Tongue (tissue), 2 donors: Measurements from ENCODE around the gene CAPN7. TPM values are rescaled to one million over a fixed set of nuclear protein-coding genes. Genes with fewer than 3 reads are reported as not detected.

Source experiments
- DNase-seq: peaks from one replicate; pipeline ENCODE4 v3.0.0-alpha.2; 2015
- total RNA-seq: library from RNA; depleted of rRNA; stranded (reverse); fragments of >200 nt; gene quantifications from one replicate; pipeline ENCODE4 v1.2.3, GENCODE V29; 2014

Gene CAPN7
- total RNA-seq, 1 donor from 2014 or later = 54.7 TPM

GRCh38 chr3:15276028-15276724, 70.1 kb downstream of the CAPN7 start:
- no peak for DNase-seq

DNA sequence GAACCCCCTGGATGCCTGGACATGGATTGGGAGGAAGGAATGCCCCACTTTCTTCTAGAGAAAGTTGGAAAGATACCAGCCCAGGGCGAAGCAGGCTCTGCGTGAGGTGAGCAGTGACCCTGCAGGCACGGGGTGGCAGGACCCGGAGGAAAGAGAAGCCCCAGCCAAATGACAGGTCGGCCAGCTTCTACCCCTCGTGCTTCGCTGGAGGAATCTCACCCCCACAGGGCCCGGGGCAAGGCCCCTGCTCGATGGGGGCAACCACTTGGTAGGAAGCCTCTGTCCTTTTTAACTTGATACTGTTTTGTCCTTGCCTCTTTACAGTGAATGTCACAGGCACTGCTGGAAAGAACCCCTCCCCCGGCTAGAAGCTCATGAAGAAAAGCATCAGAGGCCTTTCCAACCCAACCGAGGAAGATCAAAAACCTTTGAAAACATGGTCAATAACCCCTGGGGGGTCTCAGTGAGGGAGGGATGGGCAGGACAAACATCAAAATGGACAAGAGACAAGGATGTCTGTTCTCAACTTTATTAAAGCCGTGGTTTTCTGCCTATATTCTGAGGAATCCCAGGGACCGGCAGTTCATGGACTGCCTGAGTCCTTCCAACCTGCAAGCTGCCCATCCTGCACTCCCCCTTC, 71.9 kb downstream of the CAPN7 start:
- no peak for DNase-seq

- no peak for DNase-seq
Observed at GRCh38 chr3:15279205-15279604, 73.2 kb downstream of the CAPN7 start.

DNA sequence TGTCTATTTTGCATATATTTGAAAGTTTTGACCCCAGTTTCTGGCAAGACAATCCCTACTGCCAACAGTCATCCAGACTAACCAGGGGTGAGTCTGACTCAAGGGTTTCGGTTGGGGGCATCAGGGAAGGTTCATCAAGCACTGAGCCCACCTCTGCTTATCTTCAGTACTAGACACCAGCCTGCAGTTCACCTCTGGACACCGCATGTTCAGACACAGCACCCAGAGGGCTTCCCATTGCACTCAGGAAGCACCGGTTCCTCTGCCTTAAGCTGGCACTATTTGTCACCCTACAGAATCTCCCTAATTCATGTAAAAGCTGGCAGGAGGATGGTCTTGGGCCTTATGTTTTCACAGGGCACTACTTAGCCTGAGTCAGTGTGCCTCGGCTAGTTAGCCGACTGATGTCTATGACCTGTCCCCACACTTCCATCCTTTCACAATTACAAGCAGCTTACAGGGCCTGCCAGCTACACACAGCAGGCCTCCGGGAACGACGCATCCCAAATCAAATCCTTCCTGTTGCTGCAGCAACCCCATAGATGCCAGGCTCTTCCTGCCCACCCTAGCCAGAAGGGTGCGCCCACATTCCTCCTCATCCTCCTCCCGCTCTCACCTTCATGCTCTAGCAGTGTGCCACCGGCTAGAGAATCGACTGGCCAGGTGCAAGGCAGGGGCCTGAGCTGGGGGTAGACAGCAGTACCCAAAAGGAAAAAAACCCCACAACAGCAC, 73.8 kb downstream of the CAPN7 start:
- no peak for DNase-seq

DNA sequence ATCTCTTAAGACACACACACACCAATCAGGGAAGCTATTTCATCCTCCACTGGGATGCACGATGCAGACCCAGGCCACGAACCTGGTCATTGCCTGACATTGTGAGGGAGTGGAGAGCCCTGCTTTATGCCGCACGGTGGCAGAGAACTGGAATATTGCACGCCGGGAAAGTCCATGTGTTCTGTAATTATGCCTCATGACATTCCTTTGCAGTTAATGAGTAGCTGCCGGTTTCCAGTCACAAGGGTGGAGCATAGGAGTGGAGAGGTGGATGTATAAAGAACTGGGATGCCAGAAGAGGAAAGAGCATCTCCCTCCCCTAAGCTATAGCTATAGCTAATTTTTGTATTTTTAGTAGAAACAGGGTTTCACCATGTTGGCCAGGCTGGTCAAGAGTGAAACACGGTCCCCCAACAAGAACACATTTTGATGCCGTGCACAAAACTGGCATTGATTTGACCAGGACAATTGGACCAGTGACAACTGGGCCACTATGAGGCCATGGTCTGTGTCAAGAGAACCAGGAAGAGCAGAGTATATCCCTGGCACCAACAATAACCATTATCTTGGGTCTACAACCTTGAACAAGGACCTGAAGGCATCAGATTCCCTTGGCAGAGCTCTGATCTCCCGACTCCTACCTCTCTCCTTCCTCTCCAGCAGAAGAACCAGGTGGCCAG, 74.9 kb downstream of the CAPN7 start:
- no peak for DNase-seq

DNA sequence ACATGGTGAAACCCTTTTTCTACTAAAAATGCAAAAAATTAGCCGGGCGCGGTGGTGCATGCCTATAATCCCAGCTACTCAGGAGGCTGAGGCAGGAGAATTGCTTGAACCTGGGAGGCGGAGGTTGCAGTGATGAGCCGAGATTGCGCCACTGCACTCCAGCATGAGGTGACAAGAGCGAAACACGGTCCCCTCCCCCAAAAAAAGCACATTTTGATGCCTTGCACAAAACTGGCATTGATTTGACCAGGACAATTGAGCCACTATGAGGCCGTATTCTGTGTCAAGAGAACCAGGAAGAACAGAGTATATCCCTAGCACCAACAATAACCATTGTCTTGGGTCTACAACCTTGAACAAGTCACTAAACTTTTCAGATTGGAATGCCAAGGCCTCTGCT, 75.8 kb downstream of the CAPN7 start:
- no peak for DNase-seq

- DNase-seq = no peak
Observed at GRCh38 chr3:15283702-15284101, 77.7 kb downstream of the CAPN7 start.

- DNase-seq = peak; percentile 64
Observed at GRCh38 chr3:15284121-15284889, 78.3 kb downstream of the CAPN7 start.

- DNase-seq = no peak
Observed at GRCh38 chr3:15286022-15286421, 80.0 kb downstream of the CAPN7 start.

DNA sequence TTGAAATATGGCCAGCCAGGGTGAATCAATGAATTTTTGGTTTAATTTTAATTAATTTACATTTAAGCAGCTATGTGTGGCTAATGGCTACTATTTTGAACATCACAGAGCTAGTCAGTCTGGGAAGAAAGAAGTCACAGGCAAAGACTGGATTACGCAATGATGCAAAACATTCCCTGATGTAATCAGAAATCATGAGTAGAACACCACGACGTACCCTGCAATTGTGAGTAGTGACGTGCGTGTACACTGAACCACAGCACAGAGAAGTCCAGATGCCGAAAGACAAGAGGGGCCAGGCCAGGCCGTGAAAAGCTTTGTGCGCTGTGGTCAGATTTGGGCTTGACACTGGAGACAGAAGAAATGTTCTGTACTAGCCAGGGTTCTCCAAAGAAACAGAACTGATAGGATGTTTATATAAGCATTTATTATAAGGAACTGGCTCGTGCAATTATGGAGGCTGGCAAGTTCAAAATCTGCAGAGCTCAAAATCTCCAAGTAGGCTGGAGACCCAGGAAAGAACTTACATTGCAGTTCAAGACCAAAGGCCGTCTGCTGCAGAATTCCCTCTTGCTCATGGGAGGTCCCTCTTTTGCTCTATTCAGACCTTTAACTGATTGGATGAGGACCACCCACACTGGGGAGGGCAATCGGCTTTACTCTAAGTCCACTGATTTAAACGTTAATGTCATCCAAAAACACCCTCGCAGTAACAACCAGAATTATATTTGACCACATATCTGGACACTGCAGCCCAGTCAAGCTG, 81.7 kb downstream of the CAPN7 start:
- DNase-seq = no peak

DNA sequence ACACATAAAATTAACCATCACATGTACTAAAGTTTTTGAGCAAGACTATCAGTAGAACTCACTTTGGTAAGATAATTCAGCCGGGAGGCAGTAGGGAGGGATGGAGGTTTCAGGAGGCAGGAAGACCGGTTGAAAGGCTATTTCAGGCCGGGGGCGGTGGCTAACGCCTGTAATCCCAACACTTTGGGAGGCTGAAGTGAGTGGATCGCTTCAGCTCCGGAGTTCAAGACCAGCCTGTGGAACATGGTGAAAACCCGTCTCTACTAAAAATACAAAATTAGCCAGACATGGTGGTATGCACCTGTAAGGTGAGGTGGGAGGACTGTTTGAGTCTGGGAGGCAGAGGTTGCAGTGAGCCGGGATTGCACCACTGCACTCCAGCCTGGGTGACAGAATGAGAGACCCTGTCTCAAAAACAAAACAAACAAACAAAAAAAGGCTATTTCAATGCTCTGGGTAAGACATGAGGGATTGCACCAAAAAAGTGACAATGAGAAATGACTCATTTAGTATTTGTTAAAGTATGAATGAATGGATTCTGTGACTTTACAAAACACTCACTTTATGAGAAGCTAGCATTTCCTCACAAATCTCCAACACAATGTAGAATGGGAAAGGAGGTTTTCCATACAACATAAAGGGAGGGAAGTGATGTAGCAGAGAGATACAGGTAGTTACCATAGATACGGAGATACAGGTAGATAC, 82.4 kb downstream of the CAPN7 start:
- DNase-seq = no peak

- no peak for DNase-seq
Observed at GRCh38 chr3:15289661-15290060, 83.6 kb downstream of the CAPN7 start.

- no peak for DNase-seq
Observed at GRCh38 chr3:15290736-15291135, 84.7 kb downstream of the CAPN7 start.

- DNase-seq = no peak
Observed at GRCh38 chr3:15291589-15292541, 85.8 kb downstream of the CAPN7 start.

GRCh38 chr3:15292765-15293522, 86.9 kb downstream of the CAPN7 start:
- peak; percentile 21 for DNase-seq

DNA sequence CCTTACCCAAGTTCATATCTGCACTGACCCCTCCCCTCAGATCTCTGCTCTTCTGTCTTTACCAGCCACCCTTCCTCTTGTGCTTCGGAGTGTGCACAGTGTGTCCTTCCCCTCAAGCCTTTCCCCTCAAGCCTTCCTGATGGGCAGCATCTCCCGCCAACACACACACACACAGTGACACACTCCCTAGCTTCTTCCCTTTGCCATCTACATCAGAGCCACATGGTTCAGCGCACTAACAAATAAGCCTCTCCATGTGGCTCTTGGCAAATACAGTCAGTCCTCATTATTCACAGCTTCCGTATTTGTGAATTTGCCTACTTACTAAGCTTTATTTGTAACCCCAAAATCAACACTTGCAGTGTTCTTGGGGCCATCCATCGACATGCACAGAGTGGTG, 88.9 kb downstream of the CAPN7 start:
- DNase-seq = no peak

GRCh38 chr3:15295506-15295905, 89.5 kb downstream of the CAPN7 start:
- DNase-seq = peak; percentile 21

DNA sequence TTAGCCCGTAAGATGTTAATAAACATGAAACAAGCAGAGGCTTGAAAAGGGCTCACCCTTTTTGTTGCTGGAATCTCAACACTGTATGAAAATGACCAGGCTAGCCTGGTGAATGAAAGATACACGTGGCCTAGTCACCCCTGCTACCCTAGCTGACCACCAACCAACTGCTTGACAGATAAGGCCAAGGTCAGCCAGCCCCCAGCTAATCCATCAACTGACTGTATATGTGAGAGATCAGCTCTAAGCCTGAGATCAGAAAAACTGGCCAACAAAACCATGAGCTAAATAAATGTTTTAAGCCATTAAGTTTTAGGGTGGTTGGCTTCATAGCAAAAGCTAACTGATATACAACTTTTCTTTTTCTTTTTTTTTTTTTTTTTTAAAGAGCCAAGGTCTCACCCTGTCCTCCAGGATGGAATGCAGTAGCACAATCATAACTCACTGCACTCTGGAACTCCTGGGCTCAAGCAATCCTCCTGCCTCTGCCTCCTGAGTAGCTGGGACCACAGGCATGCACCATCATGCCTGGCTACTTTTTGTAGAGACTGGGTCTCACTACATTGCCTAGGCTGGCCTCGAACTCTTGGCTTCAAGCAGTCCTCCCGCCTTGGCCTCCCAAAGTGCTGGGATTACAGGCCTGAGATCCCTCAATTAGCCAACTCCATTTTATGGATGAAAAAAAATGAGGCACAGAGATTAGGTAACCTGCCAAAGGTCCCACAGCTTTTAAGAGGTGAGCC, 91.7 kb downstream of the CAPN7 start:
- no peak for DNase-seq
